ENCODE data around the gene SULT1E1.

- TF ChIP-seq ZNF274 (IDR thresholded peaks at IDR 0.05; ENCODE audit: low read depth, low read length) (no peak), YY1 (IDR thresholded peaks at IDR 0.05; ENCODE audit: insufficient read depth, insufficient read length) (no peak), SUZ12 (IDR thresholded peaks at IDR 0.05; ENCODE audit: extremely low read depth, insufficient read depth, insufficient read length) (no peak)
Measured at GRCh38 chr4:69878250-69878649, 18.3 kb upstream of the SULT1E1 start.
